Lung (tissue), 12 donors: ENCODE data around the gene USP32. TPM values are rescaled to one million over a fixed set of nuclear protein-coding genes. Genes with fewer than 3 reads are reported as not detected.

Experiments used
- ATAC-seq: fragments of 200-7000 bp; cut with Tn5 transposase; one replicate; pipeline ENCODE4 v1.9.1; 2020; ENCODE audit warnings: moderate number of reproducible peaks; ENCODE audit not compliant: insufficient read depth, low FRiP score
- DNase-seq, 3 donors: peaks; one replicate each; pipeline ENCODE4 v3.0.0-alpha.2; 2013 to 2017
- H3K27ac ChIP-seq, 2 donors: one replicate each; pipeline ENCODE4 v1.5.1; 2013; ENCODE audit warnings: mild to moderate bottlenecking in 2 of 2, moderate library complexity in 2 of 2, control low read depth in 1 of 2, inconsistent platforms in 1 of 2, low read depth in 1 of 2, low read length in 1 of 2
- H3K27me3 ChIP-seq, 3 donors: one replicate each; pipeline ENCODE4 v1.5.1; 2013; ENCODE audit warnings: low read length in 2 of 3; ENCODE audit not compliant: control insufficient read depth in 3 of 3, insufficient read depth in 3 of 3
- H3K36me3 ChIP-seq, 4 donors: one replicate each; pipeline ENCODE4 v1.5.1; 2013; ENCODE audit warnings: low read length in 4 of 4, mild to moderate bottlenecking in 1 of 4, moderate library complexity in 1 of 4; ENCODE audit not compliant: control insufficient read depth in 4 of 4, insufficient read depth in 4 of 4
- H3K4me1 ChIP-seq, 5 donors: one replicate each; pipeline ENCODE4 v1.5.1; 2013; ENCODE audit warnings: low read length in 5 of 5, mild to moderate bottlenecking in 2 of 5, moderate library complexity in 1 of 5; ENCODE audit not compliant: control insufficient read depth in 5 of 5, insufficient read depth in 5 of 5
- H3K4me3 ChIP-seq: one replicate; pipeline ENCODE4 v1.5.1; 2013; ENCODE audit warnings: mild to moderate bottlenecking, control low read depth, moderate library complexity
- H3K9ac ChIP-seq, 2 donors: one replicate each; pipeline ENCODE4 v1.5.1; 2013; ENCODE audit warnings: low read length in 2 of 2, control low read depth in 1 of 2; ENCODE audit not compliant: insufficient read depth in 1 of 2
- H3K9me3 ChIP-seq, 4 donors: one replicate each; pipeline ENCODE4 v1.5.1; 2013; ENCODE audit warnings: low read length in 3 of 4, mild to moderate bottlenecking in 1 of 4, moderate library complexity in 1 of 4; ENCODE audit not compliant: control insufficient read depth in 4 of 4, insufficient read depth in 3 of 4
- CTCF ChIP-seq: IDR thresholded peaks from 2 replicates; pipeline ENCODE4 v1.5.1; 2012; ENCODE audit warnings: mild to moderate bottlenecking; ENCODE audit errors: control extremely low read depth, extremely low read depth
- WGBS, 2 donors: extraction: QIAGEN DNeasy Blood & Tissue Kit; methylation state at CpG; one replicate each; pipeline ENCODE4 v1.1.7; 2013; 5-methylcytosine and 5-hydroxymethylcytosine counted together
- polyA plus RNA-seq, 2 donors: library from polyadenylated mRNA; stranded (reverse); fragments of 200-250 nt; gene quantifications; one replicate each; pipeline ENCODE4 v1.2.1, GENCODE V29; 2013
- total RNA-seq, 2 donors: library from RNA; depleted of rRNA in 1 of 2; stranded (reverse); fragments of >200 nt in 1 of 2; gene quantifications; one replicate each; pipeline ENCODE4 v1.2.1, GENCODE V29; 2014 to 2021
- donor health status: control.
- donor health status: control.
- donor health status: Bipolar disorder and iron deficiency.
- donor health status: healthy.
- donor health status: DM: yes; HTN: yes; CAD: no.

The USP32 gene
- total and polyA plus RNA-seq, 4 donors: 18.2 to 96.6 (median 51.1) TPM

GRCh38 chr17:60158751-60159478 lies 233.0 kb downstream of the USP32 start:
- no peak for TF ChIP-seq CTCF
- Histone ChIP-seq H3K9me3 (peaks cover 0 to 1% (median 0%) of the 10 kb centered on the region in 4 donors), H3K27ac (no peak overlapping the region), H3K9ac (no peak overlapping the region), H3K27me3 (no peaks in the 10 kb centered on the region), H3K4me3 (no peak overlapping the region), H3K4me1 (peaks cover 0 to 20% (median 13%) of the 10 kb centered on the region in 5 donors), H3K36me3 (no peaks in the 10 kb centered on the region)
- 68 to 79% methylated on average over 19 of the region's 19 CpGs for WGBS, 2 donors
- no peak for ATAC-seq
- DNase-seq: peak in 1 of 3 donors; percentile 45

GRCh38 chr17:60157487-60158040 lies 234.4 kb downstream of the USP32 start:
- WGBS, 2 donors: 82 to 90% methylated on average over 18 of the region's 18 CpGs
- H3K27me3 ChIP-seq: no peaks in the 10 kb centered on the region
- no peak for TF ChIP-seq CTCF
- ATAC-seq (no peak), DNase-seq (no peak)
- no peak overlapping the region for H3K4me3 ChIP-seq
- H3K9ac ChIP-seq: no peak overlapping the region
- H3K27ac ChIP-seq: no peak overlapping the region
- H3K4me1 ChIP-seq: peaks cover 0 to 24% (median 12%) of the 10 kb centered on the region in 5 donors
- peaks cover 0 to 1% (median 0%) of the 10 kb centered on the region in 4 donors for H3K9me3 ChIP-seq
- no peaks in the 10 kb centered on the region for H3K36me3 ChIP-seq

GRCh38 chr17:60156746-60157145 lies 235.2 kb downstream of the USP32 start:
- Histone ChIP-seq H3K36me3 (no peaks in the 10 kb centered on the region), H3K4me1 (peaks cover 0 to 24% (median 10%) of the 10 kb centered on the region in 5 donors), H3K4me3 (no peak overlapping the region), H3K27ac (peak overlapping the region in 1 of 2 donors; percentile 12), H3K9me3 (peaks cover 0 to 1% (median 0%) of the 10 kb centered on the region in 4 donors), H3K9ac (no peak overlapping the region), H3K27me3 (peaks cover 0 to under 1% (median 0%) of the 10 kb centered on the region in 3 donors)
- DNase-seq (no peak), ATAC-seq (no peak)
- TF ChIP-seq CTCF: no peak
- WGBS, 2 donors: 77 to 94% methylated on average over 8 of the region's 8 CpGs
